IgD-negative memory B cell (primary cell): ENCODE measurements around the gene GPR42. TPM values are rescaled to one million over a fixed set of nuclear protein-coding genes. Genes with fewer than 3 reads are reported as not detected.
A peak's percentile ranks its signal among the peaks of the same experiment; 100 is the strongest.
"Not testable (repeated sequence)": the region's sequence is repeated elsewhere in the genome, so short reads cannot be mapped to it uniquely, and the experiment has no call there.

Source experiments
- H3K27ac Mint-ChIP-seq, 3 donors: one replicate each; pipeline ENCODE4 v1.8.0; 2020 to 2022; ENCODE audit warnings: mild to moderate bottlenecking in 3 of 3, mixed read lengths in 3 of 3, moderate library complexity in 1 of 3
- H3K27me3 Mint-ChIP-seq: one replicate; pipeline ENCODE4 v1.8.0; 2021; ENCODE audit warnings: mixed read lengths
- H3K36me3 Mint-ChIP-seq: one replicate; pipeline ENCODE4 v1.8.0; 2020; ENCODE audit warnings: mild to moderate bottlenecking, mixed read lengths
- H3K4me1 Mint-ChIP-seq, 3 donors: one replicate each; pipeline ENCODE4 v1.8.0; 2020 to 2022; ENCODE audit warnings: mixed read lengths in 3 of 3, mild to moderate bottlenecking in 1 of 3
- H3K4me3 Mint-ChIP-seq, 4 donors: one replicate each; pipeline ENCODE4 v1.8.0; 2020 to 2022; ENCODE audit warnings: mild to moderate bottlenecking in 4 of 4, mixed read lengths in 4 of 4, moderate library complexity in 3 of 4
- H3K9me3 Mint-ChIP-seq, 3 donors: one replicate each; pipeline ENCODE4 v1.8.0; 2020 to 2021; ENCODE audit warnings: mixed read lengths in 3 of 3, mild to moderate bottlenecking in 1 of 3
- polyA plus RNA-seq: library from polyadenylated mRNA; unstranded; fragments of 300-500 nt; fragmentation: Illumina TruSeq; gene quantifications from one replicate; pipeline ENCODE4 v1.2.3, GENCODE V29; 2021

GPR42 gene
- polyA plus RNA-seq, 1 donor from 2014 or later: not detected

GRCh38 chr19:35365303-35365702 is 5.6 kb upstream of the GPR42 start:
- H3K36me3 Mint-ChIP-seq: peaks cover 7% of the 10 kb centered on the region
- H3K27me3 Mint-ChIP-seq: peaks cover 4% of the 10 kb centered on the region
- no peak overlapping the region for H3K27ac Mint-ChIP-seq

GRCh38 chr19:35368378-35368777 is 2.5 kb upstream of the GPR42 start:
- H3K27me3 Mint-ChIP-seq: peaks cover 2% of the 10 kb centered on the region
- H3K36me3 Mint-ChIP-seq: peaks cover 7% of the 10 kb centered on the region
- H3K4me1 Mint-ChIP-seq: peaks cover 0 to 5% (median 0%) of the 10 kb centered on the region in 3 donors
- no peak overlapping the region for H3K4me3 Mint-ChIP-seq
- H3K9me3 Mint-ChIP-seq: peaks cover 0 to 2% (median 0%) of the 10 kb centered on the region in 3 donors
- no peak overlapping the region for H3K27ac Mint-ChIP-seq

More at GRCh38 chr19:35365303-35365702, 5.6 kb upstream of the GPR42 start:
- H3K4me3 Mint-ChIP-seq: no peak overlapping the region
- H3K4me1 Mint-ChIP-seq: peaks cover 0 to 3% (median 0%) of the 10 kb centered on the region in 3 donors
- H3K9me3 Mint-ChIP-seq: peaks cover 0 to 2% (median 0%) of the 10 kb centered on the region in 3 donors

- Mint-ChIP-seq H3K4me3 (no peak overlapping the region), H3K9me3 (peaks cover 0 to 2% (median 0%) of the 10 kb centered on the region in 3 donors), H3K4me1 (peaks cover 2 to 5% (median 3%) of the 10 kb centered on the region in 3 donors), H3K27me3 (peaks cover 2% of the 10 kb centered on the region), H3K27ac (no peak overlapping the region), H3K36me3 (peaks cover 7% of the 10 kb centered on the region)
These were observed 1.3 kb upstream of the GPR42 start for GRCh38 chr19:35369522-35369921.

GRCh38 chr19:35373492-35373891 is 2.6 kb downstream of the GPR42 start:
- peaks cover 4% of the 10 kb centered on the region for H3K27me3 Mint-ChIP-seq
- H3K9me3 Mint-ChIP-seq: peaks cover 0 to 2% (median 0%) of the 10 kb centered on the region in 3 donors
- peaks cover 7% of the 10 kb centered on the region for H3K36me3 Mint-ChIP-seq
- H3K4me1 Mint-ChIP-seq: peaks cover 15 to 25% (median 22%) of the 10 kb centered on the region in 3 donors
- H3K27ac Mint-ChIP-seq: no peak overlapping the region
- peak overlapping the region in 1 of 4 donors; percentile 17 for H3K4me3 Mint-ChIP-seq

GRCh38 chr19:35374031-35374430 is 3.2 kb downstream of the GPR42 start:
- H3K27ac Mint-ChIP-seq, H3K36me3 Mint-ChIP-seq, H3K4me3 Mint-ChIP-seq, H3K27me3 Mint-ChIP-seq, H3K9me3 Mint-ChIP-seq: not testable (repeated sequence)
- H3K4me1 Mint-ChIP-seq: peaks cover 15 to 25% (median 22%) of the 10 kb centered on the region in 3 donors

- Mint-ChIP-seq H3K9me3 (no peaks in the 10 kb centered on the region), H3K4me1 (peaks cover 15 to 25% (median 17%) of the 10 kb centered on the region in 3 donors), H3K4me3 (peak overlapping the region in 1 of 4 donors; percentile 36), H3K36me3 (no peaks in the 10 kb centered on the region), H3K27me3 (peaks cover 3% of the 10 kb centered on the region), H3K27ac (no peak overlapping the region)
These were observed 4.8 kb downstream of the GPR42 start for GRCh38 chr19:35375505-35376307.

- H3K9me3 Mint-ChIP-seq: no peaks in the 10 kb centered on the region
- peaks cover 4% of the 10 kb centered on the region for H3K27me3 Mint-ChIP-seq
- H3K4me3 Mint-ChIP-seq: peak overlapping the region in 1 of 4 donors; percentile 70
- peak overlapping the region in 1 of 3 donors; percentile 71 for H3K27ac Mint-ChIP-seq
- H3K4me1 Mint-ChIP-seq: peaks cover 15 to 25% (median 17%) of the 10 kb centered on the region in 3 donors
- no peaks in the 10 kb centered on the region for H3K36me3 Mint-ChIP-seq
These were observed 6.8 kb downstream of the GPR42 start for GRCh38 chr19:35377656-35378055.

- Mint-ChIP-seq H3K27me3 (peaks cover 10% of the 10 kb centered on the region), H3K36me3 (no peaks in the 10 kb centered on the region), H3K4me3 (no peak overlapping the region), H3K27ac (no peak overlapping the region), H3K4me1 (peaks cover 15 to 25% (median 17%) of the 10 kb centered on the region in 3 donors), H3K9me3 (peaks cover 0 to 1% (median 0%) of the 10 kb centered on the region in 3 donors)
These were observed 7.5 kb downstream of the GPR42 start for GRCh38 chr19:35378356-35378755.

GRCh38 chr19:35379545-35379944 is 8.7 kb downstream of the GPR42 start:
- not testable (repeated sequence) for H3K4me3 Mint-ChIP-seq, H3K36me3 Mint-ChIP-seq, H3K27ac Mint-ChIP-seq, H3K27me3 Mint-ChIP-seq, H3K9me3 Mint-ChIP-seq
- H3K4me1 Mint-ChIP-seq: peaks cover 11 to 23% (median 17%) of the 10 kb centered on the region in 3 donors

GRCh38 chr19:35379992-35380391 is 9.1 kb downstream of the GPR42 start:
- no peak overlapping the region for H3K27ac Mint-ChIP-seq
- peaks cover 0 to 3% (median 2%) of the 10 kb centered on the region in 3 donors for H3K9me3 Mint-ChIP-seq
- H3K4me3 Mint-ChIP-seq: no peak overlapping the region
- H3K27me3 Mint-ChIP-seq: peaks cover 10% of the 10 kb centered on the region
- H3K36me3 Mint-ChIP-seq: no peaks in the 10 kb centered on the region
- peaks cover 7 to 19% (median 15%) of the 10 kb centered on the region in 3 donors for H3K4me1 Mint-ChIP-seq

- Mint-ChIP-seq H3K9me3 (peaks cover 0 to 3% (median 2%) of the 10 kb centered on the region in 3 donors), H3K27me3 (peaks cover 7% of the 10 kb centered on the region), H3K36me3 (no peaks in the 10 kb centered on the region)
These were observed 9.7 kb downstream of the GPR42 start for GRCh38 chr19:35380450-35381124.

GRCh38 chr19:35381318-35381717 is 10.4 kb downstream of the GPR42 start:
- no peak overlapping the region for H3K27ac Mint-ChIP-seq

More at GRCh38 chr19:35380450-35381124, 9.7 kb downstream of the GPR42 start:
- peaks cover 6 to 14% (median 11%) of the 10 kb centered on the region in 3 donors for H3K4me1 Mint-ChIP-seq
- H3K4me3 Mint-ChIP-seq: no peak overlapping the region
- H3K27ac Mint-ChIP-seq: no peak overlapping the region

GRCh38 chr19:35381926-35382325 is 11.1 kb downstream of the GPR42 start:
- H3K9me3 Mint-ChIP-seq: peaks cover 3 to 5% (median 5%) of the 10 kb centered on the region in 3 donors
- H3K27ac Mint-ChIP-seq: no peak overlapping the region
- H3K36me3 Mint-ChIP-seq: no peaks in the 10 kb centered on the region
- H3K4me3 Mint-ChIP-seq: no peak overlapping the region
- peaks cover 7% of the 10 kb centered on the region for H3K27me3 Mint-ChIP-seq
- peaks cover 4 to 7% (median 4%) of the 10 kb centered on the region in 3 donors for H3K4me1 Mint-ChIP-seq

More at GRCh38 chr19:35381318-35381717, 10.4 kb downstream of the GPR42 start:
- peaks cover 1 to 3% (median 2%) of the 10 kb centered on the region in 3 donors for H3K9me3 Mint-ChIP-seq
- no peak overlapping the region for H3K4me3 Mint-ChIP-seq
- H3K36me3 Mint-ChIP-seq: no peaks in the 10 kb centered on the region
- peaks cover 7% of the 10 kb centered on the region for H3K27me3 Mint-ChIP-seq
- H3K4me1 Mint-ChIP-seq: peaks cover 5 to 11% (median 6%) of the 10 kb centered on the region in 3 donors

GRCh38 chr19:35383536-35383935 is 12.7 kb downstream of the GPR42 start:
- H3K4me1 Mint-ChIP-seq: no peaks in the 10 kb centered on the region
- H3K27me3 Mint-ChIP-seq: peaks cover 7% of the 10 kb centered on the region
- H3K4me3 Mint-ChIP-seq: no peak overlapping the region
- peak overlapping the region in 1 of 3 donors; percentile 82 for H3K27ac Mint-ChIP-seq
- H3K36me3 Mint-ChIP-seq: no peaks in the 10 kb centered on the region
- peaks cover 3 to 5% (median 5%) of the 10 kb centered on the region in 3 donors for H3K9me3 Mint-ChIP-seq
